ENCODE data around the gene LENG8. TPM values are rescaled to one million over a fixed set of nuclear protein-coding genes. Genes with fewer than 3 reads are reported as not detected.
"Not testable (repeated sequence)": the region's sequence is repeated elsewhere in the genome, so short reads cannot be mapped to it uniquely, and the experiment has no call there.

Gene LENG8
- polyA plus RNA-seq, 1 donor from 2014 or later, result 24.2 TPM

DNA sequence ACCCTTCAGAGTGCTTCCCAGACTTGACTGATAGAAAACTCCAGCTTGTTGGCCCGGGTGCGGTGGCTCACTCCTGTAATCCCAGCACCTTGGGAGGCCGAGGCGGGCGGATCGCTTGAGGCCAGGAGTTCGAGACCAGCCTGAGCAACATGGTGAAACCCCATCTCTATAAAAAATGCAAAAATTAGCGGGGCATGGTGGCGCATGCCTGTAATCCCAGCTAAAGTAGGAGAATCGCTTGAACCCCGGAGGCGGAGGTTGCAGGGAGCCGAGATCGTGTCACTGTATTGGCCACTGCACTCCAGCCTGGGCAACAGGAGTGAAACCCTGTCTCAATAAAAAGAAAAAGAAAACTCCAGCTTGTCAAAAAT is 17.1 kb downstream of the LENG8 start:
- H4K20me1 ChIP-seq (ENCODE audit: insufficient read depth); H3K36me3 ChIP-seq (ENCODE audit: insufficient read depth, low read length); H2AFZ ChIP-seq (ENCODE audit: low read depth, low read length); H3K9ac ChIP-seq (ENCODE audit: low read length); H3K79me2 ChIP-seq (replicated peaks; ENCODE audit: insufficient read depth, low read length); H3K4me2 ChIP-seq (ENCODE audit: low read length); H3F3A ChIP-seq (ENCODE audit: insufficient read depth, low read length, poor library complexity, severe bottlenecking); H3K27ac ChIP-seq (ENCODE audit: low read length); H3K9me3 ChIP-seq (ENCODE audit: low read length); H3K4me3 ChIP-seq (ENCODE audit: low read length); H3K9me2 ChIP-seq (ENCODE audit: insufficient read depth, low read length): not testable (repeated sequence)
- H3K27me3 ChIP-seq (ENCODE audit: insufficient read depth, low read depth, low read length), result peaks cover 26% of the 10 kb centered on the region

DNA sequence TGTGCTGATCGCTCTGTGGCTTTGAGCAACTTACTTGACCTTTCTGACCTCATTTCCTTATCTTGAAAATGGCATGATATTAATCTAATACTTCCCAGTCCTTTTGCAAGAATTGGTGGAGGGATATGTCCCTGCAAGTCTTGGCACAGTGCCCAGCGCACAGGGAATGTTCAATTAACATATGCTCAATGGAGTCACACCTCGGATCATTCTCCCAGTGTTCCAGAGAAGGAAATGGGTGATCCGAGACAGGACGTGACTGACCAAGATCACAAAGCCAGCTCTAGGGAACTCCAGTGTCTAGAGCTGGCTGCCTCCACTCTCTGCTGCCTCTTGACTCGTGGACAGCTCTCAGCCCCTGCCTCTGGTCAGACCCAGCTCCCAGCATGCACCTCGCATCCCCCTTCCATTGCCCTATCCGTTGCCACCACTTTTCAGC is 20.5 kb downstream of the LENG8 start:
- no peak for TF ChIP-seq EZH2 (IDR thresholded peaks at IDR 0.05; ENCODE audit: borderline replicate concordance, insufficient read depth, low read length, poor library complexity, severe bottlenecking)
- TF ChIP-seq RAD21 (conservative IDR thresholded peaks at IDR 0.05), result no peak
- no peak for TF ChIP-seq POLR2AphosphoS5 (IDR thresholded peaks at IDR 0.05)
- TF ChIP-seq EP300 (conservative IDR thresholded peaks at IDR 0.05; ENCODE audit: poor library complexity, severe bottlenecking), result no peak
- TF ChIP-seq, protein P1, sequence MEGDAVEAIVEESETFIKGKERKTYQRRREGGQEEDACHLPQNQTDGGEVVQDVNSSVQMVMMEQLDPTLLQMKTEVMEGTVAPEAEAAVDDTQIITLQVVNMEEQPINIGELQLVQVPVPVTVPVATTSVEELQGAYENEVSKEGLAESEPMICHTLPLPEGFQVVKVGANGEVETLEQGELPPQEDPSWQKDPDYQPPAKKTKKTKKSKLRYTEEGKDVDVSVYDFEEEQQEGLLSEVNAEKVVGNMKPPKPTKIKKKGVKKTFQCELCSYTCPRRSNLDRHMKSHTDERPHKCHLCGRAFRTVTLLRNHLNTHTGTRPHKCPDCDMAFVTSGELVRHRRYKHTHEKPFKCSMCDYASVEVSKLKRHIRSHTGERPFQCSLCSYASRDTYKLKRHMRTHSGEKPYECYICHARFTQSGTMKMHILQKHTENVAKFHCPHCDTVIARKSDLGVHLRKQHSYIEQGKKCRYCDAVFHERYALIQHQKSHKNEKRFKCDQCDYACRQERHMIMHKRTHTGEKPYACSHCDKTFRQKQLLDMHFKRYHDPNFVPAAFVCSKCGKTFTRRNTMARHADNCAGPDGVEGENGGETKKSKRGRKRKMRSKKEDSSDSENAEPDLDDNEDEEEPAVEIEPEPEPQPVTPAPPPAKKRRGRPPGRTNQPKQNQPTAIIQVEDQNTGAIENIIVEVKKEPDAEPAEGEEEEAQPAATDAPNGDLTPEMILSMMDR (IDR thresholded peaks at IDR 0.05; ENCODE audit: poor library complexity, severe bottlenecking), result no peak
- no peaks in the 10 kb centered on the region for H3K9me3 ChIP-seq (ENCODE audit: low read length)
- H3K36me3 ChIP-seq (ENCODE audit: insufficient read depth, low read length), result no peaks in the 10 kb centered on the region
- peaks cover 20% of the 10 kb centered on the region for H3K27me3 ChIP-seq (ENCODE audit: insufficient read depth, low read depth, low read length)
- no peak overlapping the region for H2AFZ ChIP-seq (ENCODE audit: low read depth, low read length)
- no peak overlapping the region for H3K9ac ChIP-seq (ENCODE audit: low read length)
- H4K20me1 ChIP-seq (ENCODE audit: insufficient read depth), result no peaks in the 10 kb centered on the region
- no peaks in the 10 kb centered on the region for H3K9me2 ChIP-seq (ENCODE audit: insufficient read depth, low read length)
- no peak overlapping the region for H3K4me2 ChIP-seq (ENCODE audit: low read length)
- no peak overlapping the region for H3K4me3 ChIP-seq (ENCODE audit: low read length)
- no peaks in the 10 kb centered on the region for H3K79me2 ChIP-seq (replicated peaks; ENCODE audit: insufficient read depth, low read length)
- H3K27ac ChIP-seq (ENCODE audit: low read length), result no peak overlapping the region
- H3F3A ChIP-seq (ENCODE audit: insufficient read depth, low read length, poor library complexity, severe bottlenecking), result no peaks in the 10 kb centered on the region

DNA sequence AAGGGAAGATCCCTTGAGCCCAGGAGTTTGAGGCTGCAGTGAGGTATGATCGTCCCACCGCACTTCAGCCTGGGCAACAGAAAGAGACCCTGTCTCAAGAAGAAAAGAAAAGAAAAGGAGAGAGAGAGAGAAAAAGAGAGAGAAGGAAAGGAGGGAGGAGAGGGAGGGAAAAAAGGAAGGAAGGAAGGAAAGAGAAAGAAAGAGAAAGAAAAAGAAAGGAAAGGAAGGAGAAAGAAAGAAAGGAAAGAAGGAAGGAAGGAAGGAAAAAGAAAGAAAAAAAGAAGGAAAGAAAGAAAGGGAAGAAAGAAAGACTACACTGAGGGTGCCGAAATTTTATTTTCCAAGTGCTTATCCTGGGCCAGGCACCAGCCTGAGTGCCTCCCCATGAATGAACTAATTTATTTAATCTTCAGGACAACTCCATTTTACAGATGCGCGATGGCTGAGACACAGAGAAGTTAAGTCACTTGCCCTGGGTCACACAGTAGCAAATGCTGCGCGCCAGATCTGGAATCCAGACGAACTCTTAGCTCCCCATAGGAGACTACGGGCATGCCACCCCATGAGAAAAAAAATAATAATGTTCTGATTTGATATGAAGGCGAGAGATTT is 21.4 kb downstream of the LENG8 start:
- Histone ChIP-seq H3K9ac (ENCODE audit: low read length) (no peak overlapping the region), H3K27me3 (ENCODE audit: insufficient read depth, low read depth, low read length) (peaks cover 17% of the 10 kb centered on the region), H4K20me1 (ENCODE audit: insufficient read depth) (no peaks in the 10 kb centered on the region), H3K9me3 (ENCODE audit: low read length) (no peaks in the 10 kb centered on the region), H3K79me2 (replicated peaks; ENCODE audit: insufficient read depth, low read length) (no peaks in the 10 kb centered on the region), H3K4me3 (ENCODE audit: low read length) (no peak overlapping the region), H3K9me2 (ENCODE audit: insufficient read depth, low read length) (no peaks in the 10 kb centered on the region), H2AFZ (ENCODE audit: low read depth, low read length) (no peak overlapping the region), H3K4me2 (ENCODE audit: low read length) (no peak overlapping the region), H3K27ac (ENCODE audit: low read length) (no peak overlapping the region), H3F3A (ENCODE audit: insufficient read depth, low read length, poor library complexity, severe bottlenecking) (no peaks in the 10 kb centered on the region), H3K36me3 (ENCODE audit: insufficient read depth, low read length) (no peaks in the 10 kb centered on the region)
- TF ChIP-seq SMC3 (conservative IDR thresholded peaks at IDR 0.05; ENCODE audit: poor library complexity), result no peak
- TF ChIP-seq EP300 (conservative IDR thresholded peaks at IDR 0.05; ENCODE audit: poor library complexity, severe bottlenecking), result no peak
- TF ChIP-seq, protein P2, sequence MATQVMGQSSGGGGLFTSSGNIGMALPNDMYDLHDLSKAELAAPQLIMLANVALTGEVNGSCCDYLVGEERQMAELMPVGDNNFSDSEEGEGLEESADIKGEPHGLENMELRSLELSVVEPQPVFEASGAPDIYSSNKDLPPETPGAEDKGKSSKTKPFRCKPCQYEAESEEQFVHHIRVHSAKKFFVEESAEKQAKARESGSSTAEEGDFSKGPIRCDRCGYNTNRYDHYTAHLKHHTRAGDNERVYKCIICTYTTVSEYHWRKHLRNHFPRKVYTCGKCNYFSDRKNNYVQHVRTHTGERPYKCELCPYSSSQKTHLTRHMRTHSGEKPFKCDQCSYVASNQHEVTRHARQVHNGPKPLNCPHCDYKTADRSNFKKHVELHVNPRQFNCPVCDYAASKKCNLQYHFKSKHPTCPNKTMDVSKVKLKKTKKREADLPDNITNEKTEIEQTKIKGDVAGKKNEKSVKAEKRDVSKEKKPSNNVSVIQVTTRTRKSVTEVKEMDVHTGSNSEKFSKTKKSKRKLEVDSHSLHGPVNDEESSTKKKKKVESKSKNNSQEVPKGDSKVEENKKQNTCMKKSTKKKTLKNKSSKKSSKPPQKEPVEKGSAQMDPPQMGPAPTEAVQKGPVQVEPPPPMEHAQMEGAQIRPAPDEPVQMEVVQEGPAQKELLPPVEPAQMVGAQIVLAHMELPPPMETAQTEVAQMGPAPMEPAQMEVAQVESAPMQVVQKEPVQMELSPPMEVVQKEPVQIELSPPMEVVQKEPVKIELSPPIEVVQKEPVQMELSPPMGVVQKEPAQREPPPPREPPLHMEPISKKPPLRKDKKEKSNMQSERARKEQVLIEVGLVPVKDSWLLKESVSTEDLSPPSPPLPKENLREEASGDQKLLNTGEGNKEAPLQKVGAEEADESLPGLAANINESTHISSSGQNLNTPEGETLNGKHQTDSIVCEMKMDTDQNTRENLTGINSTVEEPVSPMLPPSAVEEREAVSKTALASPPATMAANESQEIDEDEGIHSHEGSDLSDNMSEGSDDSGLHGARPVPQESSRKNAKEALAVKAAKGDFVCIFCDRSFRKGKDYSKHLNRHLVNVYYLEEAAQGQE (IDR thresholded peaks at IDR 0.05; ENCODE audit: borderline replicate concordance), result no peak
- TF ChIP-seq POLR2AphosphoS5 (IDR thresholded peaks at IDR 0.05), result no peak
- no peak for TF ChIP-seq RAD21 (conservative IDR thresholded peaks at IDR 0.05)
- TF ChIP-seq EZH2 (IDR thresholded peaks at IDR 0.05; ENCODE audit: borderline replicate concordance, insufficient read depth, low read length, poor library complexity, severe bottlenecking), result no peak
